Activated naive CD4-positive, alpha-beta T cell treated with anti-CD3 and anti-CD28 coated beads for 36 hours (primary cell): ENCODE data around the gene L3MBTL4. TPM values are rescaled to one million over a fixed set of nuclear protein-coding genes. Genes with fewer than 3 reads are reported as not detected.

Experiments used
- CTCF ChIA-PET: fragments of 350-600 bp; sonication (Branson Sonifier 250); formaldehyde crosslinking; loops from one replicate; lab custom pipeline; 2021; ENCODE audit warnings: antibody characterized with exemption; lab: Charles Lee
- DNase-seq: peaks from one replicate; pipeline ENCODE4 v3.0.0-alpha.2; 2020
- H3K27ac Mint-ChIP-seq: one replicate; pipeline ENCODE4 v1.8.0; 2021; ENCODE audit warnings: mild to moderate bottlenecking, mixed read lengths
- H3K27me3 Mint-ChIP-seq: one replicate; pipeline ENCODE4 v1.8.0; 2021; ENCODE audit warnings: low read depth, mixed read lengths
- H3K36me3 Mint-ChIP-seq: one replicate; pipeline ENCODE4 v1.8.0; 2021; ENCODE audit warnings: low read depth, mixed read lengths
- H3K4me1 Mint-ChIP-seq: one replicate; pipeline ENCODE4 v1.8.0; 2021; ENCODE audit warnings: low read depth, mixed read lengths
- H3K4me3 Mint-ChIP-seq: one replicate; pipeline ENCODE4 v1.8.0; 2021; ENCODE audit warnings: mild to moderate bottlenecking, moderate library complexity, mixed read lengths
- H3K9me3 Mint-ChIP-seq: one replicate; pipeline ENCODE4 v1.8.0; 2021; ENCODE audit warnings: mixed read lengths
- intact Hi-C: fragments of 100-400 bp; cut with micrococcal nuclease; formaldehyde crosslinking; loops from one replicate; pipeline ENCODE4 v1.15.1; 2023
- total RNA-seq, 2 experiments: library from RNA; stranded (reverse); gene quantifications; one replicate each; pipeline ENCODE4 v1.2.3, GENCODE V29; 2021

L3MBTL4 gene
- total RNA-seq, 2 experiments from 2014 or later: 0.05 to 0.10 TPM

GRCh38 chr18:6017171-6017570, 397.5 kb downstream of the L3MBTL4 start:
- H3K27me3 Mint-ChIP-seq: no peaks in the 10 kb centered on the region
- H3K27ac Mint-ChIP-seq: no peak overlapping the region
- no peak for DNase-seq
- no peaks in the 10 kb centered on the region for H3K36me3 Mint-ChIP-seq
- CTCF ChIA-PET: interaction anchor here (0.6 kb wide), 1 partner anchor 13 kb away, joined by 3 read pairs; no protein-coding TSS in a partner anchor
- no peaks in the 10 kb centered on the region for H3K4me1 Mint-ChIP-seq
- H3K9me3 Mint-ChIP-seq: no peaks in the 10 kb centered on the region
- intact Hi-C loops: no loop called here
- H3K4me3 Mint-ChIP-seq: no peak overlapping the region

GRCh38 chr18:6015364-6015763, 399.3 kb downstream of the L3MBTL4 start:
- Mint-ChIP-seq H3K27me3 (no peaks in the 10 kb centered on the region), H3K4me1 (no peaks in the 10 kb centered on the region), H3K9me3 (no peaks in the 10 kb centered on the region), H3K36me3 (no peaks in the 10 kb centered on the region), H3K27ac (no peak overlapping the region), H3K4me3 (no peak overlapping the region)
- DNase-seq: no peak
- intact Hi-C loops: no loop called here
- CTCF ChIA-PET: no interaction called here

GRCh38 chr18:6013171-6013810, 401.4 kb downstream of the L3MBTL4 start:
- Mint-ChIP-seq H3K4me1 (no peaks in the 10 kb centered on the region), H3K27ac (no peak overlapping the region), H3K9me3 (no peaks in the 10 kb centered on the region), H3K27me3 (peaks cover 4% of the 10 kb centered on the region), H3K36me3 (no peaks in the 10 kb centered on the region), H3K4me3 (no peak overlapping the region)
- CTCF ChIA-PET: interaction anchor here (0.6 kb wide), 1 partner anchor 69 kb away, joined by 7 read pairs; no protein-coding TSS in a partner anchor
- no peak for DNase-seq
- intact Hi-C loops: no loop called here

- H3K27ac Mint-ChIP-seq: no peak overlapping the region
- CTCF ChIA-PET: no interaction called here
- intact Hi-C loops: no loop called here
- H3K9me3 Mint-ChIP-seq: no peaks in the 10 kb centered on the region
- DNase-seq: no peak
- H3K36me3 Mint-ChIP-seq: no peaks in the 10 kb centered on the region
- no peaks in the 10 kb centered on the region for H3K4me1 Mint-ChIP-seq
- H3K4me3 Mint-ChIP-seq: no peak overlapping the region
- peaks cover 13% of the 10 kb centered on the region for H3K27me3 Mint-ChIP-seq
Measured at GRCh38 chr18:6010921-6011320, 403.8 kb downstream of the L3MBTL4 start.

- H3K27ac Mint-ChIP-seq: no peak overlapping the region
- intact Hi-C loops: no loop called here
- CTCF ChIA-PET: no interaction called here
- H3K4me1 Mint-ChIP-seq: no peaks in the 10 kb centered on the region
- no peak overlapping the region for H3K4me3 Mint-ChIP-seq
- no peaks in the 10 kb centered on the region for H3K36me3 Mint-ChIP-seq
- peaks cover 16% of the 10 kb centered on the region for H3K27me3 Mint-ChIP-seq
- no peaks in the 10 kb centered on the region for H3K9me3 Mint-ChIP-seq
- no peak for DNase-seq
Measured at GRCh38 chr18:6010284-6010683, 404.4 kb downstream of the L3MBTL4 start.

GRCh38 chr18:6009756-6010155, 405.0 kb downstream of the L3MBTL4 start:
- Mint-ChIP-seq H3K27ac (no peak overlapping the region), H3K9me3 (no peaks in the 10 kb centered on the region), H3K4me3 (no peak overlapping the region), H3K27me3 (peaks cover 16% of the 10 kb centered on the region), H3K4me1 (no peaks in the 10 kb centered on the region), H3K36me3 (no peaks in the 10 kb centered on the region)
- DNase-seq: no peak
- intact Hi-C loops: no loop called here
- CTCF ChIA-PET: no interaction called here

GRCh38 chr18:6004683-6005082, 410.0 kb downstream of the L3MBTL4 start:
- H3K36me3 Mint-ChIP-seq: no peaks in the 10 kb centered on the region
- CTCF ChIA-PET: no interaction called here
- peaks cover 26% of the 10 kb centered on the region for H3K27me3 Mint-ChIP-seq
- DNase-seq: no peak
- H3K4me1 Mint-ChIP-seq: no peaks in the 10 kb centered on the region
- intact Hi-C loops: no loop called here
- no peak overlapping the region for H3K27ac Mint-ChIP-seq
- peaks cover 4% of the 10 kb centered on the region for H3K9me3 Mint-ChIP-seq
- no peak overlapping the region for H3K4me3 Mint-ChIP-seq

GRCh38 chr18:6004119-6004518, 410.6 kb downstream of the L3MBTL4 start:
- peaks cover 26% of the 10 kb centered on the region for H3K27me3 Mint-ChIP-seq
- H3K4me1 Mint-ChIP-seq: no peaks in the 10 kb centered on the region
- CTCF ChIA-PET: interaction anchor here (0.7 kb wide), 1 partner anchor 13 kb away, joined by 3 read pairs; no protein-coding TSS in a partner anchor
- no peak overlapping the region for H3K4me3 Mint-ChIP-seq
- intact Hi-C loops: no loop called here
- H3K27ac Mint-ChIP-seq: no peak overlapping the region
- no peaks in the 10 kb centered on the region for H3K36me3 Mint-ChIP-seq
- peaks cover 9% of the 10 kb centered on the region for H3K9me3 Mint-ChIP-seq
- no peak for DNase-seq

- Mint-ChIP-seq H3K27ac (no peak overlapping the region), H3K27me3 (peaks cover 19% of the 10 kb centered on the region), H3K9me3 (peaks cover 10% of the 10 kb centered on the region), H3K36me3 (no peaks in the 10 kb centered on the region), H3K4me3 (no peak overlapping the region), H3K4me1 (no peaks in the 10 kb centered on the region)
- CTCF ChIA-PET: no interaction called here
- intact Hi-C loops: no loop called here
- no peak for DNase-seq
Measured at GRCh38 chr18:6001867-6002266, 412.8 kb downstream of the L3MBTL4 start.

GRCh38 chr18:5998907-5999306, 415.8 kb downstream of the L3MBTL4 start:
- DNase-seq: no peak
- intact Hi-C loops: no loop called here
- no peak overlapping the region for H3K27ac Mint-ChIP-seq
- H3K27me3 Mint-ChIP-seq: peaks cover 2% of the 10 kb centered on the region
- H3K4me3 Mint-ChIP-seq: no peak overlapping the region
- H3K4me1 Mint-ChIP-seq: no peaks in the 10 kb centered on the region
- H3K36me3 Mint-ChIP-seq: no peaks in the 10 kb centered on the region
- peaks cover 10% of the 10 kb centered on the region for H3K9me3 Mint-ChIP-seq
- CTCF ChIA-PET: no interaction called here

- DNase-seq: no peak
- Mint-ChIP-seq H3K9me3 (peaks cover 10% of the 10 kb centered on the region), H3K4me1 (no peaks in the 10 kb centered on the region), H3K4me3 (no peak overlapping the region), H3K27me3 (peaks cover 2% of the 10 kb centered on the region), H3K27ac (no peak overlapping the region), H3K36me3 (no peaks in the 10 kb centered on the region)
- intact Hi-C loops: no loop called here
- CTCF ChIA-PET: no interaction called here
Measured at GRCh38 chr18:5998166-5998881, 416.4 kb downstream of the L3MBTL4 start.

- intact Hi-C loops: no loop called here
- Mint-ChIP-seq H3K27ac (no peak overlapping the region), H3K4me3 (no peak overlapping the region), H3K9me3 (peaks cover 10% of the 10 kb centered on the region), H3K4me1 (no peaks in the 10 kb centered on the region), H3K36me3 (no peaks in the 10 kb centered on the region), H3K27me3 (peaks cover 2% of the 10 kb centered on the region)
- no peak for DNase-seq
- CTCF ChIA-PET: no interaction called here
Measured at GRCh38 chr18:5997361-5997760, 417.4 kb downstream of the L3MBTL4 start.

GRCh38 chr18:5995626-5996025, 419.1 kb downstream of the L3MBTL4 start:
- DNase-seq: no peak

More at GRCh38 chr18:5995626-5996025, 419.1 kb downstream of the L3MBTL4 start:
- H3K4me1 Mint-ChIP-seq: no peaks in the 10 kb centered on the region
- no peaks in the 10 kb centered on the region for H3K36me3 Mint-ChIP-seq
- CTCF ChIA-PET: no interaction called here
- H3K4me3 Mint-ChIP-seq: no peak overlapping the region
- peaks cover 10% of the 10 kb centered on the region for H3K9me3 Mint-ChIP-seq
- intact Hi-C loops: no loop called here
- H3K27ac Mint-ChIP-seq: no peak overlapping the region
- peaks cover 2% of the 10 kb centered on the region for H3K27me3 Mint-ChIP-seq
